Activated CD4-positive, alpha-beta T cell treated with anti-CD3 and anti-CD28 coated beads, Interleukin-2, amount 10 ng/mL, durations not matched to agents 7 days and 5 days (primary cell): ENCODE data around the gene C1QTNF3. TPM values are rescaled to one million over a fixed set of nuclear protein-coding genes. Genes with fewer than 3 reads are reported as not detected.

Experiments used
- CTCF ChIA-PET: fragments of 350-600 bp; sonication (Branson Sonifier 250); formaldehyde crosslinking; loops from one replicate; lab custom pipeline; 2021; ENCODE audit warnings: antibody characterized with exemption; lab: Charles Lee
- POLR2A ChIA-PET: fragments of 350-600 bp; sonication (Branson Sonifier 250); formaldehyde crosslinking; loops from one replicate; lab custom pipeline; 2021; ENCODE audit warnings: antibody characterized with exemption; lab: Charles Lee
- DNase-seq: peaks from one replicate; pipeline ENCODE4 v3.0.0-alpha.2; 2020
- H3K27ac Mint-ChIP-seq: one replicate; pipeline ENCODE4 v1.8.0; 2021; ENCODE audit warnings: mild to moderate bottlenecking, moderate library complexity, mixed read lengths
- H3K27me3 Mint-ChIP-seq: one replicate; pipeline ENCODE4 v1.8.0; 2021; ENCODE audit warnings: mixed read lengths
- H3K36me3 Mint-ChIP-seq: one replicate; pipeline ENCODE4 v1.8.0; 2021; ENCODE audit warnings: low read depth, mixed read lengths
- H3K4me1 Mint-ChIP-seq: one replicate; pipeline ENCODE4 v1.8.0; 2021; ENCODE audit warnings: mixed read lengths
- H3K4me3 Mint-ChIP-seq: one replicate; pipeline ENCODE4 v1.8.0; 2021; ENCODE audit warnings: mild to moderate bottlenecking, moderate library complexity, mixed read lengths
- H3K9me3 Mint-ChIP-seq: one replicate; pipeline ENCODE4 v1.8.0; 2021; ENCODE audit warnings: mixed read lengths
- total RNA-seq, 2 experiments: library from RNA; stranded (reverse); gene quantifications; one replicate each; pipeline ENCODE4 v1.2.3, GENCODE V29; 2021

The C1QTNF3 gene
- total RNA-seq, 2 experiments from 2014 or later = 4.5 to 5.2 TPM

DNA sequence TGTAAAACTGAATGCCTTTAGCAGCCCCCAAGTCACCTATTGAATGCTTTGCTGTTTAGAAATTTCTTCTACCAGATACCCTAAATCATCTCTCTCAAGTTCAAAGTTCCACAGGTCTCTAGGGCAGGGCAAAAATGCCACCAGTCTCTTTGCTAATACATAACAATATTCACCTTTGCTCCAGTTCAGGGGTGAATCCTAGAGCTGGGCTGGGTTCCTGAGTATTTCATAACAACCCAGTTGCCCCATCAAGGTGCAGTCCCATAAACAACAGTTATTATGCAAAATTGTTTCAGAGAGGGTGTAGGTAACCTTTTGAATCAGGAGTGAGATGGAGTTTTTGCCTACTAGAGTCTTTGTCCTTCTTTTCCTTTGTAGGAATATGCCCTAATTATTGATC, 19.0 kb upstream of the C1QTNF3 start:
- Mint-ChIP-seq H3K9me3 (peaks cover 6% of the 10 kb centered on the region), H3K27me3 (no peaks in the 10 kb centered on the region), H3K27ac (no peak overlapping the region), H3K4me3 (no peak overlapping the region), H3K36me3 (peaks cover 7% of the 10 kb centered on the region), H3K4me1 (no peaks in the 10 kb centered on the region)
- ChIA-PET POLR2A (no interaction called here), CTCF (no interaction called here)
- DNase-seq = no peak

DNA sequence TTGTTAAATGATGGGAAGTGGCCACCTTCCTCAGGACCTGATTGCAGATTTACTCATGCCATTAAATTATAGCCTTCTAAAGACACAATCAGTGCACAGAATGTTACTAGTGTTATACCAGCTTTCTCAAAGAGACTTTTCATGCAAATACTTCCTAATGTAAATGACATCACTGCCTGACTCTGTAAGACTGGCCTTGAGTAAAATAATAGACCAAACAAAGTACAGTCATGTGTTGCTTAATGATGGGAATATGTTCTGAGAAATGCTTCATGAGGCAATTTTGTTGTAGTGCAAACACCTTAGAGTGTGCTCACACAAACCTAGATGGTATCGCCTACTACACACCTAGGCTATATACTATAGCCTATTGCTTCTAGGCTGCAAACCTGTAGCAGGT, 17.0 kb upstream of the C1QTNF3 start:
- Mint-ChIP-seq H3K36me3 (peaks cover 3% of the 10 kb centered on the region), H3K4me3 (no peak overlapping the region), H3K4me1 (no peaks in the 10 kb centered on the region), H3K9me3 (peaks cover 5% of the 10 kb centered on the region), H3K27ac (no peak overlapping the region), H3K27me3 (no peaks in the 10 kb centered on the region)
- ChIA-PET CTCF (interaction anchor here (0.9 kb wide), 1 partner anchor 11 kb away, joined by 3 read pairs; no protein-coding TSS in a partner anchor), POLR2A (no interaction called here)
- no peak for DNase-seq

DNA sequence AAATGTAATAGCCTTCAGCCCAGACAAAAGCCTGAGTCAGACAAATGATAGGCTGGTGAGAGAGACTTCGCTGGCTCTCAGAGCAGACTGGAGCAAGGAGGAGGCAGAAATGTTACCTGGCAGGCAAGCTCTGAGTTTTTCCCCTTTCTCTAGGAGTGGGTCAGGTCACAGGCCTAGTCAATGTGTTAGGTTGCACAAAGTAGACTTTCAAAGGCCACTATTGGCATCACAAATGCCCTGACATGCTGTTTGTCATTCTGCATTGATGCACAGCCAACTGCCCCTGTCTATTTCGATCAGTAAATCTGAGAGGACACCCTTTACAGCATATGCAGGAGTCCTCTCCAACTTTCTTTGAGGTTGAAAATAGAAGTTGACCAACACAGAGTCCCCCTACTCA, 15.5 kb upstream of the C1QTNF3 start:
- Mint-ChIP-seq H3K36me3 (peaks cover 2% of the 10 kb centered on the region), H3K4me1 (no peaks in the 10 kb centered on the region), H3K4me3 (no peak overlapping the region), H3K27me3 (no peaks in the 10 kb centered on the region), H3K27ac (no peak overlapping the region), H3K9me3 (no peaks in the 10 kb centered on the region)
- POLR2A ChIA-PET = no interaction called here
- CTCF ChIA-PET = no interaction called here
- DNase-seq = no peak

DNA sequence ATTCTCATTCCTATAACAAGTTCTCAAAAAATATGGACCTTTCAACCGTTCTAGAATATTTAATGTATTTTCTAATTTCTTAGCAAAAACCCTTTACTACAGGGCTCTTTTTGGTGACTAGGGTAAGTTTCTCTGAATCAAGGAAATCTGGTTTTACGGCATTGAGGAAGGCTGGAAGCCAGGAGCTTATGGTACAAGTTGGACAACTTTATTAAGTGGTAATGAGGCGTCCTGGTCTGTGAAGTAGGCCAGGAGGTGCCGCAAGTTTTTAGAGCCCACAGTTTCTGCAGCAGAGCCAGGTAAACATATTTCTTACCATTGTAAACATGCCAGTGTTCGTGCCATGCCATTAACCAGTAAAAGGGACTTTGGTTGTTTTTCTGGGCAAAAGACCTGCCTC, 14.6 kb upstream of the C1QTNF3 start:
- no peak for DNase-seq
- no peaks in the 10 kb centered on the region for H3K27me3 Mint-ChIP-seq
- ChIA-PET CTCF (no interaction called here), POLR2A (no interaction called here)
- H3K4me3 Mint-ChIP-seq = no peak overlapping the region
- no peaks in the 10 kb centered on the region for H3K4me1 Mint-ChIP-seq
- H3K27ac Mint-ChIP-seq = no peak overlapping the region
- H3K9me3 Mint-ChIP-seq = no peaks in the 10 kb centered on the region
- peaks cover 2% of the 10 kb centered on the region for H3K36me3 Mint-ChIP-seq

DNA sequence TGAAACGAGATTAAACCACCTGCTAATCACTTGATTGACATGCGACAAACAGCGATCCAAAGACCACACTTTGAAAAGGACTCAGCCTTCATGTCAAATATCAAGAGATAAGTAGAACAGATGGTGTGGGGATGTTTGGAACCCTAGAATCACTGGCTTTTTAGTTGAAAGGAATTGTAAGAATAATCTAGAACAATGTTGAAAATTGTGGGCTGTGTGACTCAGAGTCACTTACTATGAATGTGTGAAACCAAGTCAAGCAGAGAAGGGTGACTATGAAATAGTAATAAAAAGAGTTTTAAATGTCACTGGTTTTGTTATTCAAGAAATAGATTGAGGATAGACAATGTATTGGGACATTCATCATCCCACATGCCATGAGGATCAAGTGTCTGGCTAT, 14.1 kb upstream of the C1QTNF3 start:
- ChIA-PET CTCF (no interaction called here), POLR2A (no interaction called here)
- H3K4me3 Mint-ChIP-seq = no peak overlapping the region
- DNase-seq = no peak
- H3K27me3 Mint-ChIP-seq = no peaks in the 10 kb centered on the region
- H3K36me3 Mint-ChIP-seq = no peaks in the 10 kb centered on the region
- H3K9me3 Mint-ChIP-seq = no peaks in the 10 kb centered on the region
- no peak overlapping the region for H3K27ac Mint-ChIP-seq
- no peaks in the 10 kb centered on the region for H3K4me1 Mint-ChIP-seq

DNA sequence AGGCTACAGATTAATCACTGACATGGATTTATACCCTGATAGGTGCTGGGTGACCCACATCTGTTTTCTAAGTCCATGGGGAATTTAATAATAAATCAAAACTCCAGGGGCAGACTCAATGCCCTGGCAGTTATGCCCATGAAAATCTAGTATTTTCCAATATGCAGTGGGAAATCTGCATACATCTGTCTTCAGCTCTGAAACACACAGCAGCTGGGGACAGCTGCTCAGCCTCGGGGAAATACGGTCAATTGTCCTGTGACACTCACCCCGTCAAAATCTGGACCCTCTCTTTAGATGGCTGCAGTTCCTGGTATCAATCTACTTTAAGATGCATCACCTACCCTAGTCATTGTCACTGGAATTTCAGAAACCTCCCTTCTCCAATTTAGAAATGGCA, 12.7 kb upstream of the C1QTNF3 start:
- Mint-ChIP-seq H3K36me3 (peaks cover 7% of the 10 kb centered on the region), H3K4me1 (no peaks in the 10 kb centered on the region), H3K27ac (no peak overlapping the region), H3K27me3 (no peaks in the 10 kb centered on the region), H3K4me3 (no peak overlapping the region), H3K9me3 (no peaks in the 10 kb centered on the region)
- no peak for DNase-seq
- POLR2A ChIA-PET = no interaction called here
- CTCF ChIA-PET = no interaction called here

DNA sequence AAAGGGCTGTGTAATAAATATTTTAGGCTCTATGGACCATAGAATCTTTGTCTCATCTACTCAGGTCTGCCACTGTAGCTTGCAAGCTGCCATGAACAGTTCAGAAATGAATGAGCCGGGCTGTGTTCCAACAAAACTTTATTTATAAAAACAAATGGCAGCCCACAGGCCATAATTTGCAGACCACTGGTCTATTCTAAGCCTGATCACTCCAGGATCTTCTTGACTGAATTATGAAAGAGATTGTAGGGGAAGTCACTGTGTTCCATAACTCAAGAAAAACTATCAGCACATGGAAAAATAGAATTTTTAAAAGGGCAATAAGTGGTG, 11.4 kb upstream of the C1QTNF3 start:
- no peak overlapping the region for H3K4me3 Mint-ChIP-seq
- H3K9me3 Mint-ChIP-seq = no peaks in the 10 kb centered on the region
- H3K27ac Mint-ChIP-seq = no peak overlapping the region
- CTCF ChIA-PET = no interaction called here
- POLR2A ChIA-PET = no interaction called here
- H3K36me3 Mint-ChIP-seq = peaks cover 12% of the 10 kb centered on the region
- H3K27me3 Mint-ChIP-seq = no peaks in the 10 kb centered on the region
- no peak for DNase-seq
- no peaks in the 10 kb centered on the region for H3K4me1 Mint-ChIP-seq

DNA sequence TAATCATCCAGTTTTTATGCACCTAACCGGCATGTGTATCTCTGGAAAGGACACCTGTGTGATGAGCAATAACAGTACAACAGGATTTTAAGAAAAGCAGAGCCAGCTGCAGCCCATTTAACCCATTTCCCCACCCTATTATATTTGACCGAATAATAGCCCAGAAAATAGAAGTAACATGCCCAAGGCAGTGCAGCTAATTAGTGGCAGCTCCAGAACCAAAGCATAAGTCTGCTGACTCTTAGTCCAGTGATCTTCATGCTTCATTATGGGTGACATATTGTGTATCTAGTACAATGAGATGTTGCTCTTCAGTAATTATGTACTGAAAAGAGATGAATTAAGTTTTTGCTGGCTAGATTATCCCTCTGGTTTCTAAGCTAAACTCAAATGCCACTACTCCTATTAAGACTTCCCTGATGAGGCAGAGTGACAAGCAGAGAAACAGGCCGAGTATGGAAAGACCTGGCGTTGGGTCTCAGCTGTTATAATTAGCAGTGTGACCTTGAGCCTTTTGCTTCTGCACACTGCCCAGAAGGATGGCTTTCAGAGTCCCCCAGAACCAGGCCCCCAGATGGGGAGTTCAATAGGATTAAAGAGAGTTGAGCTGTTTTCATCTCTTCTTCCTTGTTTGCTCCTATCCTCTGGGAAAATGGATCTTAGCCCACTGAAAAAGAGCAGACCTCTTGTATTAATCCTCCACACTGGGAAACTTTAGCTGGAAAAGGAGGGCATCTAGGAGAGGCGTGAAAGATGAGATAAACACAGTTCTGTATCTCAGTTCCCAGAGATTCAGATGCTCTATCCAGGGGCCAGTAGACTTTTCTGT, 10.8 kb upstream of the C1QTNF3 start:
- no peak for DNase-seq
- H3K36me3 Mint-ChIP-seq = peaks cover 12% of the 10 kb centered on the region
- no peak overlapping the region for H3K27ac Mint-ChIP-seq
- ChIA-PET POLR2A (no interaction called here), CTCF (no interaction called here)
- no peaks in the 10 kb centered on the region for H3K9me3 Mint-ChIP-seq
- no peaks in the 10 kb centered on the region for H3K27me3 Mint-ChIP-seq
- H3K4me1 Mint-ChIP-seq = no peaks in the 10 kb centered on the region
- no peak overlapping the region for H3K4me3 Mint-ChIP-seq

DNA sequence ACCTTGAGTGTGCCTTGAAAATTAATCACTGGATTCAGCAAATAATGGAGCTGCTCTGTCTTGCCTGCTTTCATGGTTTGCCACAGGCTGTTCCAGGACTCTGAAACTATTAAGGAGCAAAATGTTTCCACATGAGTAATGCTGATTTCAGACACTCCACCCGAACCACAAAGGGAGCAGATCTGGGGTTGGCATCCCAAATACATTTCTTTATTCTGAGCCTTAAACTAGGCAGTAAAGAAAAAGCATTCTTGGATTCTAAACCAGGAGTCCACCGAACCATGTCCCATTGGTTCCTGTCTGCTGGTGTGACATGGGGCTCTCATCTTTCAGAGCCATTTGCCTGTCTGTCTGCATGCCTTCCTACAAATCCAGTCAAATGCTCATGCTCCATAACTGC, 10.1 kb upstream of the C1QTNF3 start:
- H3K36me3 Mint-ChIP-seq = peaks cover 12% of the 10 kb centered on the region
- ChIA-PET POLR2A (no interaction called here), CTCF (no interaction called here)
- no peak overlapping the region for H3K4me3 Mint-ChIP-seq
- no peak overlapping the region for H3K27ac Mint-ChIP-seq
- no peaks in the 10 kb centered on the region for H3K27me3 Mint-ChIP-seq
- no peak for DNase-seq
- H3K4me1 Mint-ChIP-seq = no peaks in the 10 kb centered on the region
- H3K9me3 Mint-ChIP-seq = no peaks in the 10 kb centered on the region

DNA sequence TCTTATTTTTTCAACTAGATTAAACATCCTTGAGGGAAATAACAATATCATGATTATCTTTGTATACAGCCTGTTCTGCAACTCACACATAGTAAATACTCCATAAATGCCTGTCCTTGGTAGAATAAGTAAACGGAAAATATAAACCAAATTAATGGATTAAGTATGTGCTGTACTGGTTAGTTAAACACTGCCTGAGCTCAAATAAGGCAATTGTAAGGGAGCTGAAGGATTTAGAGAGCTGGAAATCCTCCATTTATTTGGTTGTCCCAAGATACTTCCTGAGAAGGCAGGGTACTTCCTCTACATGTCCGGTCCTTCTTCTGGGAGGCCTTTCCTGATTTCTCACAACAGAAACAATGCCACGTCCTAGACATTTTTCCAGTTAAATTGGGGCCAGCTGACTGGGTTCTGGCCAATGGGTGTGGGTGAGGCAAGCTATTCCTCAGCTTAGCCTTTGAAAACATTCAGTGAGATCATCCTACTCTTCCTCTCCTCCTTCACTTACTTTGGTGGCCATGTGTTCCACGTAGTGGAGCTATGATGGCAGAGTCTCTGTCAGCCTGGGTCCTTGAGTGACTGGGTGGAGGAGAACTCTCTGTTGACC, 8.5 kb upstream of the C1QTNF3 start:
- no peak overlapping the region for H3K27ac Mint-ChIP-seq
- no peak for DNase-seq
- H3K9me3 Mint-ChIP-seq = no peaks in the 10 kb centered on the region
- CTCF ChIA-PET = no interaction called here
- no peaks in the 10 kb centered on the region for H3K27me3 Mint-ChIP-seq
- no peak overlapping the region for H3K4me3 Mint-ChIP-seq
- H3K4me1 Mint-ChIP-seq = no peaks in the 10 kb centered on the region
- POLR2A ChIA-PET = no interaction called here
- H3K36me3 Mint-ChIP-seq = peaks cover 15% of the 10 kb centered on the region

DNA sequence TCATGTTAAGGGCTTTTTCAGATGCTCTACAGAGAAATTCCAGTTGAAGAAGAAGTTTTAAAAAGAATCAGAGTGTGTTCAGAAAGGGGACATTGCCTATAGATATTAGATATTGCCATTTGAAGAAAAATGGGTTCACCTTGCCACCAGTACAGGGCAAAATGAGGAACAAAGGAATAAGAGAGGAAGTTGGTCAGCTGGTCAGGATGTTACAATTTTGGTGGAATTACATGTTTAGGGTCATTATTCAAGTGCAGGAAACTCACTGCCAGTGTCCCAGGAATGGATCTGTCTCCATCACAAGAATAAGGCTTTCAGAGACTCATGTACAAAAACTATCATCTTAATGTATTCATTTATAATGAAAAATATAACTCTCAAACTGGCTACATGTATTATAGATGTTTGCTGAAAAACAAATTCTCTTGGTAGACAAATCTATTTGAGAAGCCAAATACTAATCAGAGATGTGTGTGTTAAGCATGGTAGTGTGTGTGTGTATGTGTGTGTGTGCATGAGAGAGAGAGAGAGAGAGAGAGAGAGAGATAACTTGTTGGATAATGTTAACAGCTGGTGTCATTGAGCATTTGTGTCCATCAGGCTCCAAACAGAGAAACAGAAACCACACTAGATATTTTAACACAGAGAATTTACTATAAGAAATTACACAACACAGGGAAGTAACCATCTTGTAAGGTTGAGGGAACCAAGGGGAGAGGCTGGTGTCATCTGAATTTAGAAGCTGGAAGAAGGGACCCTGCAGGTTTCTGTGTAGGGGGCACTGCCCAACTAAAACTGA, 5.0 kb upstream of the C1QTNF3 start:
- ChIA-PET POLR2A (no interaction called here), CTCF (interaction anchor here (1.0 to 2.2 kb wide), 4 partner anchors 11 to 42 kb away, joined by 3 to 6 read pairs (median 4); no protein-coding TSS in a partner anchor)
- Mint-ChIP-seq H3K9me3 (no peaks in the 10 kb centered on the region), H3K36me3 (peaks cover 15% of the 10 kb centered on the region), H3K4me3 (no peak overlapping the region), H3K27me3 (no peaks in the 10 kb centered on the region), H3K27ac (no peak overlapping the region), H3K4me1 (no peaks in the 10 kb centered on the region)
- no peak for DNase-seq

DNA sequence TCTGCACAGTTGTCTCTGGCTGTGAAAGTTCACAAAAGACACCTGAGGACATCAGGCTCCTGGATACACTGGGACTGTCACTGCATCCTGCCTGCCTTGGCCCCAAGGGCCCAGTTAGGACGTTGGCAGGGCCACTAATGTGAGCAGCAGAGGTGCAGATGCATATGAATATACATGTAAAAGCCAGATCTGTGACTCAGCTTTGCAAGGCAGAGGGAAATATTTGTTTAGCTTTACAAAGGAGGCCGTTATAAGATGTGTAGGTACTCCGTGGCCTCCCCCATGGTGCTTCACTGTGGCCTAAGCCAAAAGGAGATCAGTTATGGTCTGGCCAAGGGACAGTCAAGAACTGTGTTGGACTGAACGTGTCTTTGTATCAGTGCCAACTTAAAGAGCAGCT, 4.1 kb upstream of the C1QTNF3 start:
- Mint-ChIP-seq H3K27me3 (no peaks in the 10 kb centered on the region), H3K4me3 (no peak overlapping the region), H3K27ac (no peak overlapping the region), H3K9me3 (no peaks in the 10 kb centered on the region), H3K4me1 (no peaks in the 10 kb centered on the region), H3K36me3 (peaks cover 15% of the 10 kb centered on the region)
- POLR2A ChIA-PET = no interaction called here
- CTCF ChIA-PET = interaction anchor here (2.2 kb wide), 1 partner anchor 10 kb away, joined by 6 read pairs; no protein-coding TSS in a partner anchor
- DNase-seq = no peak

DNA sequence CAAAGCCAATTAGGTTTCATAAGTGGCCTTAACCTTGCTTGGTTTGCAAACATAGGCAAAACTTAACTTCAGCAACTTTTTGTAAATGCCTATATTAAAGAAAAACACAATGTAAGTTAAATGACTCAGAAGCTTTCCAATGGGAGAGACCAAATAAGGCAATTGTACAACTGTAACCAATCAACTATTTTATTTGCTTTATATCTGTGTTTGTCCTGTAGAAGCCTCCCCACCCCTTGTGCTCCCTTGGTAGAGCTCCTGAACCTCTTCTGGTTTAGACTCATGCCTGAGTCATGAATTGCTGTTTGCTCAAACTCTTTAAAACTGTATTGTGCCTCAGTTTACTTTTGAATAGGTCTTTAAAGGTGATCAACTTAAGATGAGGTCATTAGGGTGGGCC, 3.0 kb upstream of the C1QTNF3 start:
- Mint-ChIP-seq H3K27ac (no peak overlapping the region), H3K9me3 (no peaks in the 10 kb centered on the region), H3K4me1 (no peaks in the 10 kb centered on the region), H3K27me3 (no peaks in the 10 kb centered on the region), H3K36me3 (peaks cover 12% of the 10 kb centered on the region), H3K4me3 (no peak overlapping the region)
- POLR2A ChIA-PET = no interaction called here
- CTCF ChIA-PET = no interaction called here
- no peak for DNase-seq
